Fibroblast of mammary gland (primary cell): ENCODE results near the gene LSM3.
A peak's percentile ranks its signal among the peaks of the same experiment; 100 is the strongest.

Source experiments
- DNase-seq: peaks from one replicate; pipeline ENCODE4 v3.0.0-alpha.2; 2010; ENCODE audit warnings: low read depth
- H3K4me3 ChIP-seq: 2 replicates; pipeline ENCODE4 v1.5.1; 2011; ENCODE audit warnings: low read depth, mild to moderate bottlenecking, low read length, moderate library complexity; ENCODE audit not compliant: control insufficient read depth
- CTCF ChIP-seq: conservative IDR thresholded peaks from 2 replicates; pipeline ENCODE4 v1.5.1; 2011; ENCODE audit warnings: low read depth, low read length, inconsistent platforms; ENCODE audit not compliant: control insufficient read depth, insufficient read depth

The LSM3 gene

GRCh38 chr3:14178247-14179113, at the start of gene LSM3, which contains the start of gene XPC:
Gene LSM3 (plus strand): TSS chr3:14178817. CDS start chr3:14178861, 44 bp downstream.
Gene XPC (minus strand): TSS chr3:14178601. CDS start chr3:14178568, 33 bp downstream.
- no peak for TF ChIP-seq CTCF
- peak within 1 kb of the TSS; percentile 89 for H3K4me3 ChIP-seq
- peak; percentile 99 for DNase-seq

- no peak overlapping the region for H3K4me3 ChIP-seq
- no peak for DNase-seq
- TF ChIP-seq CTCF: no peak
Observed at GRCh38 chr3:14129296-14129695, 49.3 kb upstream of the LSM3 start.

- TF ChIP-seq CTCF: no peak
- no peak for DNase-seq
- no peak overlapping the region for H3K4me3 ChIP-seq
Observed at GRCh38 chr3:14130230-14130629, 48.4 kb upstream of the LSM3 start.

- DNase-seq: no peak
- H3K4me3 ChIP-seq: no peak overlapping the region
- TF ChIP-seq CTCF: no peak
Observed at GRCh38 chr3:14130707-14131106, 47.9 kb upstream of the LSM3 start.

- H3K4me3 ChIP-seq: no peak overlapping the region
- no peak for TF ChIP-seq CTCF
- DNase-seq: no peak
Observed at GRCh38 chr3:14131134-14131533, 47.5 kb upstream of the LSM3 start.

- TF ChIP-seq CTCF: no peak
- no peak for DNase-seq
- no peak overlapping the region for H3K4me3 ChIP-seq
Observed at GRCh38 chr3:14132120-14132519, 46.5 kb upstream of the LSM3 start.
